ENCODE measurements around the gene RPS6KA3. TPM values are rescaled to one million over a fixed set of nuclear protein-coding genes. Genes with fewer than 3 reads are reported as not detected.
"Not testable (repeated sequence)": the region's sequence is repeated elsewhere in the genome, so short reads cannot be mapped to it uniquely, and the experiment has no call there.

RPS6KA3 gene
- total and polyA plus RNA-seq, 2 donors (not counting 1 experiment from before 2014, with no cell fraction given) = 17.0 to 63.0 TPM

DNA sequence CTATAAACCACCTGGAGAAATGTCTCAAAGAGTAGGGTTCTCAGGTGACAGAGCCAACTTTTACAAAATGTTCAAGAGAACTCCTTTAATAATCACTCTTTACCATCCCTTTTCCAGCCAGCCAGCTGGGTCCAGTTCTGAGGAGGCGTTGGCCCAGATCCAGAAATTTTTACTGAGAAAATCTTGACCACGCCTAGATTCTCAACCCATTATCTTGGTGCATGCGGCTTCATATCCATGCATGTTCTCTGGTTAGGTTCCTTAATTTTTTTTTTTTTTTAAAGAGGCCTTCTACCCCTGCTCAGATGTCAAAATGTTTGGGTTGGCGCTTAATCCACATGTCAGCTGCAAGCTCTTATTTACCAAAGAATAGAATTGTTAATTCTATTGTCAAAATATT, 138.0 kb downstream of the RPS6KA3 start:
- no peak for DNase-seq
- no peaks in the 10 kb centered on the region for H4K20me1 ChIP-seq (ENCODE audit: control insufficient read depth, insufficient read depth, low read length, poor library complexity, severe bottlenecking)
- H3K27me3 ChIP-seq (replicated peaks in 1 of 4; ENCODE audit: control extremely low read depth in 1 of 4, control insufficient read depth in 3 of 4, insufficient read depth in 4 of 4, low read length in 3 of 4) = no peaks in the 10 kb centered on the region
- no peaks in the 10 kb centered on the region for H3K9me3 ChIP-seq (ENCODE audit: control extremely low read depth in 1 of 3, control insufficient read depth in 2 of 3, insufficient read depth in 1 of 3, low read length in 2 of 3)
- no peak overlapping the region for H3K27ac ChIP-seq (ENCODE audit: low read length in 2 of 2)
- no peak overlapping the region for H3K9ac ChIP-seq (ENCODE audit: low read length)
- 100% methylated on average over 1 of the region's 4 CpGs for WGBS (ENCODE audit: insufficient coverage)
- H3K36me3 ChIP-seq (replicated peaks in 1 of 2; ENCODE audit: control extremely low read depth in 1 of 2, control insufficient read depth in 1 of 2, extremely low read depth in 1 of 2, insufficient read depth in 2 of 2, low read length in 1 of 2) = peaks cover 6 to 25% of the 10 kb centered on the region in 2 experiments
- intact Hi-C loops (cut with micrococcal nuclease) = no loop called here
- CTCF ChIA-PET = interaction anchor here (1.5 kb wide), 1 partner anchor 10 kb away, joined by 4 read pairs; no protein-coding TSS in a partner anchor
- Mint-ChIP-seq H3K27ac (no peak overlapping the region), H3K9me3 (ENCODE audit: insufficient read depth) (no peaks in the 10 kb centered on the region), H3K4me3 (no peak overlapping the region), H3K4me1 (no peaks in the 10 kb centered on the region), H3K27me3 (no peaks in the 10 kb centered on the region)
- H3K4me1 ChIP-seq (ENCODE audit: control insufficient read depth in 2 of 2, insufficient read depth in 2 of 2, low read length in 2 of 2) = no peaks in the 10 kb centered on the region
- H2AFZ ChIP-seq (ENCODE audit: insufficient read depth, low read depth, low read length, poor library complexity, severe bottlenecking) = no peak overlapping the region
- no peak for ATAC-seq (ENCODE audit: low read depth)
- H3K4me2 ChIP-seq (replicated peaks; ENCODE audit: low read depth, low read length, poor library complexity, severe bottlenecking) = no peak overlapping the region
- no peak for TF ChIP-seq EZH2 (IDR thresholded peaks at IDR 0.05; ENCODE audit: borderline replicate concordance, insufficient read depth, low read depth, low read length, poor library complexity, severe bottlenecking)
- TF ChIP-seq, protein P1, sequence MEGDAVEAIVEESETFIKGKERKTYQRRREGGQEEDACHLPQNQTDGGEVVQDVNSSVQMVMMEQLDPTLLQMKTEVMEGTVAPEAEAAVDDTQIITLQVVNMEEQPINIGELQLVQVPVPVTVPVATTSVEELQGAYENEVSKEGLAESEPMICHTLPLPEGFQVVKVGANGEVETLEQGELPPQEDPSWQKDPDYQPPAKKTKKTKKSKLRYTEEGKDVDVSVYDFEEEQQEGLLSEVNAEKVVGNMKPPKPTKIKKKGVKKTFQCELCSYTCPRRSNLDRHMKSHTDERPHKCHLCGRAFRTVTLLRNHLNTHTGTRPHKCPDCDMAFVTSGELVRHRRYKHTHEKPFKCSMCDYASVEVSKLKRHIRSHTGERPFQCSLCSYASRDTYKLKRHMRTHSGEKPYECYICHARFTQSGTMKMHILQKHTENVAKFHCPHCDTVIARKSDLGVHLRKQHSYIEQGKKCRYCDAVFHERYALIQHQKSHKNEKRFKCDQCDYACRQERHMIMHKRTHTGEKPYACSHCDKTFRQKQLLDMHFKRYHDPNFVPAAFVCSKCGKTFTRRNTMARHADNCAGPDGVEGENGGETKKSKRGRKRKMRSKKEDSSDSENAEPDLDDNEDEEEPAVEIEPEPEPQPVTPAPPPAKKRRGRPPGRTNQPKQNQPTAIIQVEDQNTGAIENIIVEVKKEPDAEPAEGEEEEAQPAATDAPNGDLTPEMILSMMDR (IDR thresholded peaks at IDR 0.05) = no peak
- H3K4me3 ChIP-seq (ENCODE audit: control extremely low read depth in 1 of 5, extremely low read depth in 1 of 5, insufficient read depth in 1 of 5, low read depth in 2 of 5, low read length in 4 of 5) = no peak overlapping the region
- no peaks in the 10 kb centered on the region for H3K79me2 ChIP-seq (ENCODE audit: control insufficient read depth, insufficient read depth, low read length)
- POLR2A ChIA-PET = no interaction called here

GRCh38 chrX:20127440-20127839, 139.3 kb downstream of the RPS6KA3 start:
- CTCF ChIA-PET = interaction anchor here (1.5 kb wide), 1 partner anchor 9 kb away, joined by 4 read pairs; no protein-coding TSS in a partner anchor
- peak; percentile 61 for ATAC-seq (ENCODE audit: low read depth)

GRCh38 chrX:20126833-20127232, 139.9 kb downstream of the RPS6KA3 start:
- H3K9me3 Mint-ChIP-seq (ENCODE audit: insufficient read depth); H3K9ac ChIP-seq (ENCODE audit: low read length); H3K4me3 ChIP-seq (ENCODE audit: control extremely low read depth in 1 of 5, extremely low read depth in 1 of 5, insufficient read depth in 1 of 5, low read depth in 2 of 5, low read length in 4 of 5); H4K20me1 ChIP-seq (ENCODE audit: control insufficient read depth, insufficient read depth, low read length, poor library complexity, severe bottlenecking); H3K27ac ChIP-seq (ENCODE audit: low read length in 2 of 2); POLR2A ChIA-PET; H3K4me1 Mint-ChIP-seq; H3K79me2 ChIP-seq (ENCODE audit: control insufficient read depth, insufficient read depth, low read length); CTCF ChIA-PET; H3K9me3 ChIP-seq (ENCODE audit: control extremely low read depth in 1 of 3, control insufficient read depth in 2 of 3, insufficient read depth in 1 of 3, low read length in 2 of 3); H2AFZ ChIP-seq (ENCODE audit: insufficient read depth, low read depth, low read length, poor library complexity, severe bottlenecking); DNase-seq; intact Hi-C loops (cut with micrococcal nuclease); H3K4me2 ChIP-seq (replicated peaks; ENCODE audit: low read depth, low read length, poor library complexity, severe bottlenecking); H3K4me3 Mint-ChIP-seq; ATAC-seq (ENCODE audit: low read depth); H3K27ac Mint-ChIP-seq; H3K27me3 ChIP-seq (replicated peaks in 1 of 4; ENCODE audit: control extremely low read depth in 1 of 4, control insufficient read depth in 3 of 4, insufficient read depth in 4 of 4, low read length in 3 of 4); H3K4me1 ChIP-seq (ENCODE audit: control insufficient read depth in 2 of 2, insufficient read depth in 2 of 2, low read length in 2 of 2); H3K27me3 Mint-ChIP-seq: not testable (repeated sequence)
- no CpG with 5 or more reads among the region's 1 CpG for WGBS (ENCODE audit: insufficient coverage)
- peaks cover 2 to 18% of the 10 kb centered on the region in 2 experiments for H3K36me3 ChIP-seq (replicated peaks in 1 of 2; ENCODE audit: control extremely low read depth in 1 of 2, control insufficient read depth in 1 of 2, extremely low read depth in 1 of 2, insufficient read depth in 2 of 2, low read length in 1 of 2)

More at GRCh38 chrX:20127440-20127839, 139.3 kb downstream of the RPS6KA3 start:
- H3K27me3 Mint-ChIP-seq; DNase-seq; H4K20me1 ChIP-seq (ENCODE audit: control insufficient read depth, insufficient read depth, low read length, poor library complexity, severe bottlenecking); H3K27ac ChIP-seq (ENCODE audit: low read length in 2 of 2); H3K4me2 ChIP-seq (replicated peaks; ENCODE audit: low read depth, low read length, poor library complexity, severe bottlenecking); intact Hi-C loops (cut with micrococcal nuclease); H3K27me3 ChIP-seq (replicated peaks in 1 of 4; ENCODE audit: control extremely low read depth in 1 of 4, control insufficient read depth in 3 of 4, insufficient read depth in 4 of 4, low read length in 3 of 4); H3K79me2 ChIP-seq (ENCODE audit: control insufficient read depth, insufficient read depth, low read length); H3K9ac ChIP-seq (ENCODE audit: low read length); H3K4me3 ChIP-seq (ENCODE audit: control extremely low read depth in 1 of 5, extremely low read depth in 1 of 5, insufficient read depth in 1 of 5, low read depth in 2 of 5, low read length in 4 of 5); H2AFZ ChIP-seq (ENCODE audit: insufficient read depth, low read depth, low read length, poor library complexity, severe bottlenecking); H3K4me1 Mint-ChIP-seq; H3K4me1 ChIP-seq (ENCODE audit: control insufficient read depth in 2 of 2, insufficient read depth in 2 of 2, low read length in 2 of 2); POLR2A ChIA-PET; H3K9me3 ChIP-seq (ENCODE audit: control extremely low read depth in 1 of 3, control insufficient read depth in 2 of 3, insufficient read depth in 1 of 3, low read length in 2 of 3); H3K9me3 Mint-ChIP-seq (ENCODE audit: insufficient read depth); H3K4me3 Mint-ChIP-seq; H3K27ac Mint-ChIP-seq: not testable (repeated sequence)
- H3K36me3 ChIP-seq (replicated peaks in 1 of 2; ENCODE audit: control extremely low read depth in 1 of 2, control insufficient read depth in 1 of 2, extremely low read depth in 1 of 2, insufficient read depth in 2 of 2, low read length in 1 of 2) = peaks cover 2 to 19% of the 10 kb centered on the region in 2 experiments
- no CpG with 5 or more reads among the region's 3 CpGs for WGBS (ENCODE audit: insufficient coverage)
- TF ChIP-seq, protein P1 (IDR thresholded peaks at IDR 0.05) = peak; percentile 17
